DND-41 (cell line): ENCODE results near the gene B3GLCT.

ENCODE experiments used
- CTCF ChIP-seq: IDR thresholded peaks from 2 replicates; pipeline ENCODE4 v1.5.1; 2012; ENCODE audit warnings: borderline replicate concordance, low read length, moderate library complexity, mild to moderate bottlenecking; ENCODE audit not compliant: poor library complexity, severe bottlenecking; ENCODE audit errors: extremely low read depth
- EZH2 ChIP-seq: IDR thresholded peaks from 3 replicates; pipeline ENCODE4 v1.6.1; 2012; ENCODE audit warnings: borderline replicate concordance, low read depth, mild to moderate bottlenecking, moderate library complexity, low read length, inconsistent platforms; ENCODE audit not compliant: severe bottlenecking

GRCh38 chr13:31160857-31161556 is 38.8 kb upstream of the B3GLCT start:
- no peak for TF ChIP-seq CTCF
- no peak for TF ChIP-seq EZH2
